ENCODE measurements around the gene SMAD7.

SMAD7 gene

DNA sequence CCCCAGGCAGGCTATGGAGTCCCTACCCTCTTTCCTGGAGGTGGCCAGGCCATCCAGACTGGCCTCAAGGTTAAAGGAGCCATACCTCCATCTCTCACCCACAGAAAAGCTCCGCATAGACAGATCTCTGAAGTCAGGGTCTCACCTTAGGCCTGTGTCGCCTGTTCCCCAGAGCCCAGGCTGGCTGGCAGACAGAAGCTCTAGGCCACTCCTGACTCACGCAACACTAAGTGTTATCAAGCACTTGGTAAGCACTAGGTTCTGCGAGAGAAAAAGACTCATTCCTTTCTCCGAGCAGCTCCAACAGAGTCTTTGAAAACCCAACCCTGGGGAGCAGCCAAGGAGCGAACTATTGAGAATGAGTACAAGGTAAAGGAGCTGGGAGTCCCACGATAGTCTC lies 6.1 kb downstream of the SMAD7 start:
- no peak for DNase-seq (ENCODE audit: low read depth)

DNA sequence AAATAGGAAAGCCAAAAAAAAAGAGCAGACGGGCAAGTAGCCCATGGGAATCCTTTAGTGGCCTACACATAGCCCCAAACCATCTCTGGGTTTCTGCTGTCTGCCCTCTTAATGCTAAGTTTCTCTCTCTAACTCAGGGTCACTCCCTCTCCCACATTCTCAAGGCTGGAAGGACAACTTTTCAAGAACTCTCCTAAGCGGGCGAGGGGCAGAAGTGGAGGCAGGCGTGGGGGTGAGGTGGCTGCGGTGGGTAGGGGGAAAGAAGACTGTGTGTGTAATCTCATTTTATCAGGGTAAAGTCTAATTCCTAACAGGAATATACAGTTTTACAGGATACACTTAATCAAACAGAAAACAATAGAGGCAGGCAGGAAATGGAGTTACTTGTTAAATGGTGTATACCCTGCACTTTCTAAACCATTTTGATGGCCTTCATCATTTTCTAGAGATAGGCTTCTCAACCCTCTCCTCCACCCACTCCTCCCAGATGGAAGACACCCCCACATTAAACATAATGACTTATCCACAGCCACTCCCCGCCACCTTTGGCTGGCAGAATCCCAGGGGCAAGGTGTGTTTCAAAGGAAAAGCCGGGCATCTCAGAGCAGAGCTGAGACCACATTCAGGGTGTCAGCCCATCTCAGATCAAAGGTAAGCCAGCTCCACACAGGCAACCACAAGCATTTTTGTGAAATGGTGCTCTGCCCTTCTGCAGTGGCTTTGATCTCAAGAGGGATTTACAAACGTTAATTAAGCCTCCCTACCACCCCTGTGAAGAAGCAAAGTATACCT lies 6.8 kb downstream of the SMAD7 start:
- no peak for DNase-seq (ENCODE audit: low read depth)

DNA sequence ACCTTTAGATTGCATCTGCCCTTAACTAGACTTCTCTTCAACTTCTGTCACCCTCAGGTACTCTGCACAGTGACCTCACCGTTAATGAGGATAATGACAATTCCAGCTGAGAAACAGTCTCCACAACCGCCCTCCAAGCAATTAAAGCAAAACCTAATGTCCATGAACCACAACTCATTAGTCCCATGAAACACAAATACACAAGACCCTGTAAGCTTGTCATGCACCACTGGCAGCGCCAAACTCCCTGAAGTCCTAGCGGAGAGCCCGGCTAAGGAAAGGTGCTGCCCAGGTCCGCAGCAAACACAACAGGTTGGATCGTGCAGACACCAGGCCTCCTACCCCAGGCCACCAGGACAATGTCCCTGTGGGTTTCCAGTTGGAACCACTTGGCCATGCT lies 7.4 kb downstream of the SMAD7 start:
- no peak for DNase-seq (ENCODE audit: low read depth)

DNA sequence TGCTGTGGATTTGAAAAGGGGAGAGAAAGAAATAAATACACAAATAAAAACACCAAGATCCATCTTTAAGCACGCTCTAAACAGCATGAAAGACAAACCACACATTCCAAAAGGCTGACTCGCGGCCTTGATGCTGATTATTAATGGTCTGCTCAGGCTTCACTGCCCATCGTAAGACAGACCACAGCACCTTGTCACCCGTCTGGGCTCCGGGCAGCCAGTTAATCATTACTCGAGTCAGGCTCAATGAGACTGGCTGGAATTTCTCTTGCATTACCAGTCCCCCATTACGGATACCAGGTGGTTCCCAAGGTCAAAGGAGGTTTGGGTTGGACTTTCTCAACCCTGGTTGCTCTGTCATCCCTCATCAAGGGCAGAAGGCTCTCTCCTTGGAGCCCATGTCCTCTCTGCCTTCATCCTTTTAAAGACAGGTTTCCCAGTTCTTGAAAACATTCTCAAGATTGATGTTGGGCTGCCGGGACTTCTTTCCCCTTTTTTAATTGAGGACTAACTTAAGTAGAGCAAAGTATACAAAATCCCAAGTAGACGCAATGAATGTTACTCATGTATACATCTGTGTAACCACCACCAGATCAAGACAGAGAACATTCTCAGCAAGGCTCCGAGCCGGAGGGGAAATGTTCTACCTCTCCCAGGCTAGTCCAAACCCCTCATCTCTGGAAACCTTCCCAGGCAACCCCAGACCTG lies 8.1 kb downstream of the SMAD7 start:
- DNase-seq (ENCODE audit: low read depth) = no peak

DNA sequence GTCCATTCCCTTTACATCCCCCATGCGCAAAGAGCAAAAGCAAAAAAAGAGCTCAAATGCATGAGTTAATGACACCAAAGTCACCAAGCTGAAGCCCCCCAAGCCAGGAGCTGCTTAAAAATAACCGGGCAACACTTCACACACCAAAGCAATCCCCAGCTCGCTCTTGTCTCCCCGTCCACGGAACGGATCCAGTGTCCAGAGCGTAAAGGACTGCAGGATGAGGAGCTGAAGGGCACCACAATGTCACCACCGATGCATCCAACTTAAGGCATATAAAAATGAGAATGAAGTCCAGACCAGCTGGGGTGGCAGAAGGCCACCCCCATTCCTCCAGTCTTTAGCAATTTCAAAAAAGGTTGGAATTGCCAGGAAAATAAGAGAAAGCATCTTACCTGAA lies 8.7 kb downstream of the SMAD7 start:
- no peak for DNase-seq (ENCODE audit: low read depth)

DNA sequence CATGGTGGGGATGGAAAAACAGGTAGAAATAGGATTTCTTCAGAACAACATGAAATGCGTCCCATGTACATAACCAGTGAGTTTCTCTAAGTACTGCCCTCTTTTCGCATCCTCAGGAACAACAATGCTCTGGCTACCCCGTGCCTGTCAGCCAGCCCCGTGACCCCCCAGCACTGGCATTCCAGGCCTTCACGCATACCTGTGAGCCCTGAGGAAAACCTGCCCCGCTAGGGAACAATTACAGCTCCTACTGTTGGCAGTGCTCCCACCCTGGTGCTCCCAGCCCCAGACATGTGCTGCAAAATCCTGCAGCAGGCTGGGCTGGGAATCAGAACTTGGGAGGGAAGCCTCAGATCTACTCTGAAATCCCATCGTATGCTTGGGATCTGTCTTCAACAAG lies 9.1 kb downstream of the SMAD7 start:
- no peak for DNase-seq (ENCODE audit: low read depth)

DNA sequence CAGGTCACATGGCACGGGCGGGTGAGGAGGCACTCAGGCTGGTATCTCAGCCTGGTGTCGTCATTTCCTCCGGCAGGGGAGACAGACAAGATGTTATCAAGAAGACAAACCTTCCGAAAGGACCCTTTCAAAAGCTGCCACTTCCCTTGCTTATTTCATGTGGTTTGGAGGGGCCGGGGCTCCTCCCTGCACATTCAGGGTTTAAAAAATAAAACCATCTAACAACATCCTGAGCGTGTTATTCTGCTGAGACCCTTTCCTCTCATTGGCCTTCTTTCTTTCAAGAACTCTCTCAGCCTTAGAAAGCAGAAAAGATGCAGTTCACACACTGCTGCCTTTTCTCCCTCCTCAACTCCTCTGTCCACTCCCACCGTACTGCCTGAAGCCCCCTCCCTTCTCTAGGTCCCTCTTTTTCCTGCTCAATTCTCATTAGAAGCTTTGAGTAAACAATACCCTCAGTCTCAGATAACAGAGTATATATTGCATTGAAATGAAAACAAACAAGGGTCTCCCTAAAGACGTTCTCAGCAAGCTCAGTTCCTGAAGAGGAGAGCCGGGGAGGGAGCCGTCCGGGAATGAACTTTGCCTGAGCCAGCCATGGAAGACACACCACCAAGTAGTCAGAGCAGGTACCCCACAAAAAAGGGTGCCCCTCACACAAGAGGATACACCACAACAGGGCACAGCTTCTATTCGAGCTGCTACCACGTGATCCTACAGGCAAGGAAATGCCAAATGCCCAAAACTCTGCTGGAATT lies 9.7 kb downstream of the SMAD7 start:
- DNase-seq (ENCODE audit: low read depth) = peak; percentile 89

DNA sequence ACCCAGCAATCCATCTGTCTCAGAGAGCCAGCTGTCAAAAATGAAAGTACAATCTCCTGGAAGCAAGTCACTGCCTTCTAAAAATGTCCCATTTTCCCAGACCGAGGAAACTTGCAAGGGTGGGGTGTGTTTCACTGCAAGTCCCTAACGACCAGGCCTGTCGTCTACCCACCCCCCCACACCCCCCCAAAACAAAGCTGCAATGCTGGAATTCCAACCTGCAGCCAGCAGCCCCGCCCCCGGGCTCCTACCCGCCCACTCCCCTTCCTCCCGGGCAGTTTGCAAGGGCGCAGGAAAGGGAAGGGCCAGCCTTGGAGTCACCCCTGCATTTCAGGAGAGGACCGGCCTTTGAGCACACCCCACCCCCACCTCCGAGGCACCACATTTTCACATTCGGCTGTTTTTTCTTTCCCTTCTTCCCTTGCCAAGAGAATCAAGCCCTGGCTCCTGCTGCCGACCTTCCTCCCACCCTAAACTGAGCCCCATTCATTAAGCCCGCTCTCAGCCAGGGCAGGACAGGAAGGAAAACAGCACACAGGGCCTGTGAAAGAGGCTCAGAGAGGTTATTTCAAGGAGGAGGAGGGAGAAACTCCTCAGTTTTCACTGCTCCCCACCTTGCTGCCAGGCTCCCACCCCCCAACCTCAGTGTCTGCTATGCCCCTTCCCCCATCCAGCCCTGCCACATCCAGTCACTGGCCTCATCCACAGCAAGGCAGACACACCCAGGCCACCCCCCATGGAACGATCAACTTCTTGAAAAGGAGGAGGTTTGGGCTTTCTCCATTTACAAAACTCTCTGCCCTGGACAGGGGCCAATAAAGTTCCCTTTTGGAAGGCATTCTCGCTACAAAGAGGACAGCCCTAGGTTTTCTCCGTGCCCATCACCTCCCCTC lies 11.3 kb downstream of the SMAD7 start:
- DNase-seq (ENCODE audit: low read depth) = no peak

DNA sequence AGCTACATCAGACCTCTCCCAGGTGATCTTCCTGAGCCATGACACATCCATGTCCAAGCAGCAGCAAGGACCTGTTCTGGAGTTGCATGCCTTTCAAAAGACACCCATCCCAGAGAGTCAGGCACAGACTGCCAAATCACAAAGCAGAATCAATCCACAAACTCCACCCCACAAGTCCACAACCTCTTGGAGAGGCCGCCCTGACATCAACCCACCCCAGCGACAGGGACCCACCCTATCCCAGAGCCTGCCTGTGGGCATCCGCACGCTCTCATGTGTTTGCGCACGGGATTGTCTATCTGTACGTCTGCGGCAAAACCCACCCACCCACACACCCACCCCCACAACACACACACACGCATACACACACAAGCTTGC lies 11.9 kb downstream of the SMAD7 start:
- no peak for DNase-seq (ENCODE audit: low read depth)

DNA sequence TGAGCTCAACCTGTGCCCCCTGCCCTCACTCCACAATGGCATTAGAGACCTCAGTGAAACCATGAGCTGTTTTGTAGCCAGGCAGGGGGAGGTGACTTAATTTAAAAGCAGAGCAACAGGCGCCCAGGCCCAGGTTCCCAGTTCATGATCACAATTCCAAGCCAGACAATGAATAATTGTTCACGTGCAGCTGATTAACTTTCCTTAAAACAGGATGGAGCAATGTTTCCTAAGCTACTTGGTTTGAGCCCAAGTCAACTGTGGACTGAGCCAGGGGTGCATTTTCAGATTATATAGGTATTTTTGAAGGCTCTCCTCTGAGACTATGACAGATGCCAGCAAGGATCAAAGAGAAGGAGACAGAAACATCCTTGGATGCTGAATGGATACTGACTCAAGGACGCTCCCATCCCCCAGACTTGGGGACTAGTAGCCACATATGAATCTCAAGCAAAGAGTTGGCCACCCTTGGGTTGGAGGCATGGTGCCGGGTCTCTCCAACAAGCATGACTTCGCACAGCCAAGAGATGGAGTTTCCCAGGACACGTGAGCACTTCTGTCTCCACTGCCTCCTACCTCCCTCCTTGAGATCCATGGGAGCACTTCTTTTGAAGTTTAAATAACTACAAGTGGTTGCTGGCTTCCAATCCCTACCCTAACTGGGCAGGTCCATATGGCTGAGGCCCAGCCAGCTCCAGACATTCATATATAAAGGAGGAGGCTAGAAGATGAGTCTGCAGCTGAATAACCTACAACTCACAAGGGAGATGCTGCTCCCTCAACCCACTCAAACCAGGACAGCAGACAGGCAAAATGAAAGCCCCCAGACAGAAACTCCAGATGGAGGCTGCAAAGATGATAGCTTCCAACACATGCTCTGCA lies 12.7 kb downstream of the SMAD7 start:
- no peak for DNase-seq (ENCODE audit: low read depth)

DNA sequence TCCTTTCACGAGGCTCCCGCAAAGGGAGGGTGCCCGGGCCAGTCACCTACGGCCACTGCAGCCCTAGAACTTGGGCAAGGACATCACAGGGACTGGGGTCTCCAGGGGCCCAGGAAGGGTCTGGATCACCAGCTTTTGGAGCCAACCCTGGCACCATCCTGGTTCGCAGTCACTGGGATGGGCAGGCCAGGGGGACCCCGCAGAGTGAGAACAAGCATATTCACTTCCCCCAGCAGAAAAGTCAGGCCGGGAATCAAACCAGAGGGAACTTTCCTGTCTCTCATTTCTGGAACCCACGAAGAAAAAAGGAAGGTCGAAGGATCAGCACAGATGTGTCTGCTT lies 15.4 kb downstream of the SMAD7 start:
- no peak for DNase-seq (ENCODE audit: low read depth)

DNA sequence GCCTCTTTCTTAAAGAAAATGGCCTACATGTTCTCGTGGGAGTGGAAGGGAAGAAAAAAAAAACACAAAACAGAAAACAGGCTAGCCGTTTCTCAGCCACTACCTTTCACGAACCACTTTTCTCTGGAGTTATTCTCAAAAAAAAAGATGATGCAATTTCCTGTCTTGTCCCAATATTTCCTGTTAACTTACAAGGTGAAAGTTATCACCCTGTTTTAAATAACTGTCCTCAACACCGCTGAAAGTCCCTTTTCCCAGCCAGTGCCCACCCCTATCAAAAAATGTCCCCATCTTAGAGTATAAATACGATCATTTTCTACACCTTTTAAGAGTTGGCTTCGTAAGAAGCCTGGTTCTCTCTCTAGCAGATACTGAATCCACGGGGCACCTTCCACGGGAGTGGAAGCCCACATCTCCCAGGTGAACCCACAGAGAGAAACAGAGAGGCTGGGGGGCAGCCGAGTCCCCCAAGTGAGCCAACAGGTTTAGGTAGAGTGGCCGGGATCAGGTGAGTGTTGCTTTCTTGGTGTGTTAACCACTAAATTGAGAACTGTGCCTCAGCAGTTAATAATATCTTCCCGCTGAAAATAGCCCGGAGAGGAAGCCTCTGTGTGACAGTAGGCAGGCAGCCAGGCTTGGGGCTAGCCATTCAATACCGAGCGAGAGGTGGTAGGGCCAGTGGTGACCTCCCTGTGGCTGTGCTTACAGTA lies 15.9 kb downstream of the SMAD7 start:
- DNase-seq (ENCODE audit: low read depth) = no peak

DNA sequence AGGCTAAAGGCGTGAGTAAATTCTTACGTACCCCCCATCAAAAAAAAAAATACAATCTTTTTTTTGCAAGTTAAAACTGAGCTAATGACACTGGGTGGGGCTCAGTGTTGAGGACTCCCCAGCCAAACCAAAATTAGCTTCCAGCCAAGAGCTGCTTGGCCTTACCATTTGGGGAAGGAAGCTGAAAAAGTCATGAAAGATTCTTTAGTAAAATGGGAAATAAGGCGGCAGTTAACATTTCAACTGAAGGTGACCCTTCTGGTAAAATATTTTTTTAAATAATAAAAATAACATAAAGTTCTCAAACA lies 16.4 kb downstream of the SMAD7 start:
- no peak for DNase-seq (ENCODE audit: low read depth)

DNA sequence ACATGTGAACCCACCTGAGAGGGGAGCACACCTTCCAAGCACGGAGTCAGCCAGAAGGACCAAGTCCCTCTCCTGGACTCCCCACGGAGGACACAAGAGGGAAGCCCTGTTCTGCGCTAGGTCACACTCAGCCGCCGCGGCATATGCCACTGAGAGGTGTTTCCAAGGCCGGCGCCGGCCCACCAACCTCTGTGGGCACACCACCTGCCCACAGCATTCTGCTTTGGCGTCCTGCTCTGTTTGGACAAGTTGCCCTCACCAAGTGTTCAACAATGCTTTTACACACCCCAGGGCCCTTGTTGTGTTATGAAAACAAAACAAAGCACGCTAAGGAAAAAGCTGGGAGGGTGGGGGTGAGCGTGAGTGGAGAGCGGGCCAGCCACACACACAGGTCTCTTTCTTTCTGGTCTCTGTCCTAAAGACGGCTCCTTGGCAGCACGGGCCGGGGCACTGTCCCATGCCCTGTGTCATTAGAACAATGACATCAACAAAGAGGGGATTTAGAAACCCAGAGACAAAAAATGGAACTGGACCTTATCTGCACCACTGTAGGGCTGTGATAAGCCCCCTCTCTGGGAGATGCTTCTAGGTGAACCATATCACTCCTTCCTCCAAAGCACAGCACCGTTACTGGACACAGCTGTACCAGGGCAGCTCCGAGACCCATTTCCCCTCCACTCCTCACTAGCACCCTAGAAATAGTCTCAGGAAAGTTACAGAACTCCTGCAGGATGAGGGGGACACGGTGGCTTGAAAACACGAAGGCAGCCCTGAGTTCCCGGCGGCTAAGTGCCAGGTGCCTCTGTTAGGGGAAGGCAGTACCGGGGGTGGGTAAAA lies 17.0 kb downstream of the SMAD7 start:
- DNase-seq (ENCODE audit: low read depth) = no peak

DNA sequence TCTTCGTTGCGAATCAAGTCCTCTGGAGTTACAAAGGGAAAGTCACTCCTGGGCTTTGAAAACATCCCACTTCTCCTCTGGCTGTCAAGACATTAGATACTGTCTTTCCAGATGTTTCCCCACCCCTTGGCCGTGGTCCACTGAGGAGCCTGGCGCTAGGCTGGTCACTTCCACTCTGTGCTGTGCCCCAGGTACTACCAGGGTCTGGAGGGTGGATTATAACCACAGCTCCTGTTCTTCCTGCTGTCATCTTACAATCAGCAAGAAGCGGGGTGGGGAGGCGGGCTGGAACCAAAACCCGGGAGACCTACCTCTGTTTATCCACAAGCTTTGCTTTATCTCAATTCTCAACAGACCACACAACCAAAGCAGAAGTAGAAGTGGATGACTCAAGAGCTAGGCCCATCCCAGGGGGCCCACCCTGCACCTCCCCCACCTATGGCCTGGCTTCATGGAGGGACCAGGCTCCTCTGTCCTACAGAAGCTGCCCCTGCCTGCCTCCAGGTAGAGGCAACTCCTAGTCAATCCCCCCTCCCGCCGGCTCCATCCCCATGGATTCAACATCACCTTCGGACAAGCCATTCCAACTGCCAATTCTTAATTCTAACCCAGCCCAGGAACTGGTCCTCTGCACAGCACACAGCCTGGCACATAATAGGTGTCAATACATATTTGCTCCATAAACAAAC lies 17.8 kb downstream of the SMAD7 start:
- DNase-seq (ENCODE audit: low read depth) = no peak

DNA sequence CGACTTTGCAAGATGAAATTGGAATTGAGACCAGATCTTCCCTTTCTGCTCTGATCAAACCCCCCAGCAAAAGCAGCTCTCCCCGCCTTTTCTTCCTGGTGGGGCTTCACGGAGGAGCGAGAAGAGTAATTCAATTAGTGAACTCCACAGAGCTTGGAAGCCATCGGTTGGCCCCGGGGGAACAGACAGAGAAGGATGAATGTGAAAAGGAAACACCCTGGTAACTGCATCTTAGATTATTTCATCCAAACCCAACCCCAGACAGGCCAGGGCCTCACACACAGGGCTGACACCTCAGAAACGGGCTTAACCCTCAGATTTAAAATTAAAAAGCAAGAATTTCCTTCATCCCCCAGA lies 18.3 kb downstream of the SMAD7 start:
- no peak for DNase-seq (ENCODE audit: low read depth)

DNA sequence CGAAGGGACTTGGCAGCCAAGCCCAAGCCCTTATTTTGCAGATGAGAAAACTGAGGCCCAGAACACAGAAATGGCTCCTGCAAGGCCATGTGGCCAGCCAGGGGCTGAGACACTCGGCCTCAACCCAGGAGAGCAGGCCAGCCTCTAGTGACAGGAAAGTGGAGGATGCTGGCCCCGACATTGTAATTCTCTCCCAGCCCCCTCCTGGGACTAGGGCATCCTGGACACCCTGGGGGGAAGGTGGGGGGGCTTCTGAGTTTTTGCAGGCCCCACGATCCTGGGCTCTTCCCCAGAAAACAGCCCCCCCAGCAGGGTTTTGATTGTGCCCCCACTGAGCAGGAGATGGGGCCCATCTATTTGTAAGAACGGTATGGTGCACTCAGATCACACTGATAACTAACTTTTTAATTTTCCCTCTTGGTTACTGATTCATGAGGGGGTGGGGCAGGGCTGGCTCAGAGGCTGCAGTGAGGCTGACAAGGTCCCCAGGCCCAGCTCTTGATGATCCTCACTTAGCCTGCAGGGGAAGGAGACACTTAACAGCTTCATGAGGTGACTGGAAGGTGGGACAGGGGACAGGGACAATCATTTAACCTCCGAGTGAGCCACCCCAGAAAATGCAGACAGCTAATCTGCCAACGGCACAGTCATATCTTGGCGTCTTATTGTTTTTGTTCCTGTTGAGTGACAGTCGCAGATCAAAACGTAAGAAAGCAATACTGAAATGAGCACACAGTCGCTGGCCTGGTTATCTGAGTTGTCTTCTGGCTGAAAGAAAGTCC lies 18.9 kb downstream of the SMAD7 start:
- no peak for DNase-seq (ENCODE audit: low read depth)

DNA sequence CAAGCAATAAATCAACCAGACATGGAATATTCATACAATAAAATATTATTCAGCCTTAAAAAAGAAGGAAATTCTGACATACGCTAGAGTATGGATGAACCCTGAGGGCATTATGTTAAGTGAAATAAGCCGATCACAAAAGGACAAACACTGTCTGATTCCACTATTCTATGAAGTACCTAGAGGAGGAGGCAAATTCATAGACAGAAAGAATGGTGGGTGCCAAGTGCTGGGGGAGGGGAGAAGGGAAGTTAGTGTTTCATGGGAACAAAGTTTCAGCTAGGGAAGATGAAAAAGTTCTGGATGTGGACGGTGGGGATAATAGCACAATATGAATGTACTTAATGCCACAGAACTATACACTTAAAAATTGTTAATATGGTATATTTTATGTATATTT lies 19.8 kb downstream of the SMAD7 start:
- no peak for DNase-seq (ENCODE audit: low read depth)
